ENCODE data around the gene SLC16A9. TPM values are rescaled to one million over a fixed set of nuclear protein-coding genes. Genes with fewer than 3 reads are reported as not detected.
"Not testable (repeated sequence)": the region's sequence is repeated elsewhere in the genome, so short reads cannot be mapped to it uniquely, and the experiment has no call there.

The SLC16A9 gene
- total RNA-seq, 4 donors from 2014 or later = 0.33 to 0.86 (median 0.45) TPM; not detected in 1

GRCh38 chr10:59741048-59741447, 31.4 kb upstream of the SLC16A9 start:
- H3K36me3 ChIP-seq = no peaks in the 10 kb centered on the region
- DNase-seq (ENCODE audit: extremely low spot score) = no peak
- H3K27ac ChIP-seq (replicated peaks in 1 of 4) = no peak overlapping the region
- H3K4me3 ChIP-seq = no peak overlapping the region
- no peaks in the 10 kb centered on the region for H3K9me3 ChIP-seq
- H3K4me1 ChIP-seq = no peaks in the 10 kb centered on the region
- H3K27me3 ChIP-seq = no peaks in the 10 kb centered on the region
- TF ChIP-seq EP300 (IDR thresholded peaks at IDR 0.05) (no peak), POLR2A (IDR thresholded peaks at IDR 0.05; ENCODE audit: low read depth) (no peak), CTCF (IDR thresholded peaks at IDR 0.05) (no peak), POLR2AphosphoS5 (IDR thresholded peaks at IDR 0.05) (no peak)
- intact Hi-C loops (cut with DNase I) = no loop called here

DNA sequence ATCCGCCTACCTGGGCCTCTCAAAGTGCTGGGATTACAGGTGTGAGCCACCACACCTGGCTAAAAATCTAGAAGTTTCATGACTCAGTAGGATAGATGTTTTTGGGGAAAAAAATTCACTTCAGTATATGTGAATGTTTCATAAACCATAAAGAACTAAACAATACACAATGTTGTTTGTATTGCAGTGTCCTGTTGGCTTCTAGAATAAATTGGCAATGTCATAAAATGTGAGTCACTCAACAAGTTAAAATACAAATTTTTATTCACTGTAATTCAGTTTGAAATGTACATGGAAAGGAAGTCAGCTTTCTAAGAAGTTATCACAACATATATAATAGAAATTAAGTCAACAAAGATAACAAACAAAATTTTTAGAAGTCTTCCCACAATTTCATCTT, 27.1 kb upstream of the SLC16A9 start:
- no peak for TF ChIP-seq POLR2A (IDR thresholded peaks at IDR 0.05; ENCODE audit: low read depth)
- no peak for TF ChIP-seq CTCF (IDR thresholded peaks at IDR 0.05)
- TF ChIP-seq EP300 (IDR thresholded peaks at IDR 0.05) = no peak
- no peak for TF ChIP-seq POLR2AphosphoS5 (IDR thresholded peaks at IDR 0.05)

DNA sequence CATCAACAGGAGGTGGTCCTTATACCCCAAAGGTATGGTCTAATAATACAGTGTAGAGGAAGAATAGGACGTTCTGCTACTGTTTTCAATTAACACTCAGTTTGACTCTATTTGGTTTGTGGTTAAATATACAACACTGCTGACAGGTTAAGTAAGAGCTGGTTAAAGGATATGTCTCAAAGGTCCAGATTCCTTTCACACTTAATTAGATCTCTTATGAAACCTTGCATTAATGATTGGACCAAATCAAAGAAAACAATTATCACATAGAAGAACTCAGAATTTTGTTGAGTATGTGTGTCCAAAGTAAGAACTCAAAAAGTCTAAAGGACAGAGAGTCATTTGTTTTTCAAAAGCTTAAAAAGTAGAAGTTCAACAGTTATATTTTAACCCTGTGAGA, 25.6 kb upstream of the SLC16A9 start:
- no peak for DNase-seq (ENCODE audit: extremely low spot score)
- Histone ChIP-seq H3K27me3 (no peaks in the 10 kb centered on the region), H3K36me3 (no peaks in the 10 kb centered on the region), H3K9me3 (no peaks in the 10 kb centered on the region), H3K27ac (replicated peaks in 1 of 4) (no peak overlapping the region), H3K4me1 (no peaks in the 10 kb centered on the region), H3K4me3 (no peak overlapping the region)
- 63% methylated on average over 1 of the region's 1 CpG for WGBS
- TF ChIP-seq POLR2AphosphoS5 (IDR thresholded peaks at IDR 0.05) (no peak), EP300 (IDR thresholded peaks at IDR 0.05) (no peak), POLR2A (IDR thresholded peaks at IDR 0.05; ENCODE audit: low read depth) (no peak), CTCF (IDR thresholded peaks at IDR 0.05) (no peak)
- intact Hi-C loops (cut with DNase I) = no loop called here

More for the DNA sequence above, 27.1 kb upstream of the SLC16A9 start:
- H3K27ac ChIP-seq (replicated peaks in 1 of 4) = no peak overlapping the region
- no peak overlapping the region for H3K4me3 ChIP-seq
- WGBS = 94% methylated on average over 1 of the region's 1 CpG
- H3K27me3 ChIP-seq = no peaks in the 10 kb centered on the region
- no peaks in the 10 kb centered on the region for H3K4me1 ChIP-seq
- intact Hi-C loops (cut with DNase I) = no loop called here
- H3K9me3 ChIP-seq = no peaks in the 10 kb centered on the region
- DNase-seq (ENCODE audit: extremely low spot score) = no peak
- no peaks in the 10 kb centered on the region for H3K36me3 ChIP-seq

- no peaks in the 10 kb centered on the region for H3K27me3 ChIP-seq
- DNase-seq (ENCODE audit: extremely low spot score) = no peak
- H3K9me3 ChIP-seq = no peaks in the 10 kb centered on the region
- TF ChIP-seq CTCF (IDR thresholded peaks at IDR 0.05) = no peak
- TF ChIP-seq POLR2A (IDR thresholded peaks at IDR 0.05; ENCODE audit: low read depth) = no peak
- TF ChIP-seq EP300 (IDR thresholded peaks at IDR 0.05) = no peak
- no peak for TF ChIP-seq POLR2AphosphoS5 (IDR thresholded peaks at IDR 0.05)
- no peak overlapping the region for H3K4me3 ChIP-seq
- WGBS = 64% methylated on average over 3 of the region's 3 CpGs
- no peaks in the 10 kb centered on the region for H3K36me3 ChIP-seq
- H3K27ac ChIP-seq (replicated peaks in 1 of 4) = no peak overlapping the region
- intact Hi-C loops (cut with DNase I) = no loop called here
- no peaks in the 10 kb centered on the region for H3K4me1 ChIP-seq
Observed at GRCh38 chr10:59734014-59734462, 24.4 kb upstream of the SLC16A9 start.

GRCh38 chr10:59733321-59734013, 23.8 kb upstream of the SLC16A9 start:
- H3K4me3 ChIP-seq; H3K27me3 ChIP-seq; H3K4me1 ChIP-seq; H3K36me3 ChIP-seq; H3K27ac ChIP-seq (replicated peaks in 1 of 4); intact Hi-C loops (cut with DNase I); DNase-seq (ENCODE audit: extremely low spot score); H3K9me3 ChIP-seq: not testable (repeated sequence)
- WGBS = 97% methylated on average over 15 of the region's 16 CpGs

DNA sequence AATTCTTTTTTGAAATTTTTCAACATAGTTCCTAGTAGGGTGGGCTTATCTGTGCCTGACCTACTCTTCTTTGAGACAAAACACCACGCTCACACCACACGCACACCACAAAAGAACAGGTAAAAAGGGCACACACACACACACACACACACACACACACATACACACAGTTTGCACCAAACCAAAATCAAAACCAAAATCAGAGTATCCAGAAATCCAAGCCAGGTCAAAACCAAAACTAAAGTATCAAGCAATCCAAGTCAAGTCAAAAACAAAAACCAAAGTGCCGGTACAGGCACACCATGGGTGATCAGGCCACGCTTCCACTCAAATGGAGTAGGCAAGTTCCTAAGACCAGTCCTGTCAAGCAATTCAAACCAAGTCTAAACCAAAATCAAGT, 23.2 kb upstream of the SLC16A9 start:
- H3K4me1 ChIP-seq; DNase-seq (ENCODE audit: extremely low spot score); H3K9me3 ChIP-seq; H3K27me3 ChIP-seq; H3K27ac ChIP-seq (replicated peaks in 1 of 4); intact Hi-C loops (cut with DNase I); H3K36me3 ChIP-seq; H3K4me3 ChIP-seq: not testable (repeated sequence)
- 94% methylated on average over 4 of the region's 4 CpGs for WGBS

DNA sequence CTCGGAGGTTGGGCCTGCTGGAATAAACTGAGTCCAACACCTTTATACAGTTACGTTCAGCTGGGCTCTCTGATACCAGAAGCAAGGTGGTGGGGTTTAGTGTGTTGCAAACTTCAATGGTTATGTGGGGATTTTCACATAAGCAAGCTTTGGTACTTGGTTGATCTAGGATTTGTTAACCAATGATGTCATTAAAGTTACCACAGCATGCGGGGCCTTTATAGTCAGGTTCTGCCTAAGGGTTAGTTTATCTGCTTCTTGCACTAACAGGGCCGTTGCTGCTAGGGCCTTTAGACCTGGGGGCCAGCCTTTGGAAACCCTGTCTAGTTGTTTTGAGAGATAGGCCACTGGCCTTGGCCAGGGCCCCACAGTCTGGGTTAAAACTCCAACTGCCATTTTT, 19.5 kb upstream of the SLC16A9 start:
- intact Hi-C loops (cut with DNase I); DNase-seq (ENCODE audit: extremely low spot score); H3K4me3 ChIP-seq; H3K9me3 ChIP-seq; H3K27ac ChIP-seq (replicated peaks in 1 of 4); H3K4me1 ChIP-seq; H3K27me3 ChIP-seq; H3K36me3 ChIP-seq: not testable (repeated sequence)
- 92% methylated on average over 4 of the region's 4 CpGs for WGBS

All from esophagus muscularis mucosa (tissue), 4 donors.